Liver (tissue), 9 donors: ENCODE data around the gene TEX55. TPM values are rescaled to one million over a fixed set of nuclear protein-coding genes. Genes with fewer than 3 reads are reported as not detected.

Source experiments
- DNase-seq: peaks from one replicate; pipeline ENCODE4 v3.0.0-alpha.2; 2017; ENCODE audit warnings: low spot score
- H3K27ac ChIP-seq, 2 donors: one replicate each; pipeline ENCODE4 v1.7.0; 2013; ENCODE audit warnings: inconsistent platforms in 2 of 2, low read length in 2 of 2, control low read depth in 1 of 2, low read depth in 1 of 2, mild to moderate bottlenecking in 1 of 2
- H3K27me3 ChIP-seq, 4 donors: one replicate each; pipeline versions ENCODE4 v1.6.1 to v1.7.0; 2013; ENCODE audit warnings: low read length in 3 of 4, inconsistent platforms in 1 of 4, mild to moderate bottlenecking in 1 of 4, moderate library complexity in 1 of 4; ENCODE audit not compliant: control insufficient read depth in 4 of 4, insufficient read depth in 4 of 4
- H3K36me3 ChIP-seq, 4 donors: one replicate each; pipeline versions ENCODE4 v1.6.1 to v1.7.0; 2013; ENCODE audit warnings: low read length in 3 of 4, mild to moderate bottlenecking in 3 of 4, low read depth in 1 of 4, moderate library complexity in 1 of 4; ENCODE audit not compliant: control insufficient read depth in 4 of 4, insufficient read depth in 3 of 4
- H3K4me1 ChIP-seq, 4 donors: one replicate each; pipeline versions ENCODE4 v1.6.1 to v1.7.0; 2013; ENCODE audit warnings: low read length in 3 of 4, mild to moderate bottlenecking in 3 of 4, moderate library complexity in 1 of 4; ENCODE audit not compliant: control insufficient read depth in 4 of 4, insufficient read depth in 4 of 4
- H3K4me3 ChIP-seq, 3 donors: one replicate each; pipeline versions ENCODE4 v1.6.1 to v1.7.0; 2013; ENCODE audit warnings: low read length in 3 of 3, control low read depth in 1 of 3, low read depth in 1 of 3, mild to moderate bottlenecking in 1 of 3
- H3K9ac ChIP-seq, 2 donors: one replicate each; pipeline ENCODE4 v1.7.0; 2013; ENCODE audit warnings: low read length in 2 of 2, mild to moderate bottlenecking in 2 of 2, moderate library complexity in 2 of 2, control low read depth in 1 of 2, low read depth in 1 of 2
- H3K9me3 ChIP-seq, 4 donors: one replicate each; pipeline versions ENCODE4 v1.6.1 to v1.7.0; 2013; ENCODE audit warnings: low read length in 3 of 4; ENCODE audit not compliant: control insufficient read depth in 4 of 4
- ATF3 ChIP-seq: IDR thresholded peaks from 2 replicates; pipeline ENCODE4 v1.6.1; 2016; ENCODE audit warnings: antibody characterized with exemption
- CTCF ChIP-seq: fragments of 150-350 bp; IDR thresholded peaks from 2 replicates; pipeline ENCODE4 v1.5.1; 2017; ENCODE audit warnings: improper control_type of control experiment, low read depth, low read length; ENCODE audit not compliant: missing input control
- EGR1 ChIP-seq, 2 donors: IDR thresholded peaks; 2 replicates each; pipeline ENCODE4 v1.6.1; 2016 to 2018; ENCODE audit warnings: antibody characterized with exemption in 2 of 2, low read depth in 2 of 2
- FOXA1 ChIP-seq: IDR thresholded peaks from 2 replicates; pipeline ENCODE4 v1.6.1; 2016; ENCODE audit warnings: antibody characterized with exemption
- FOXA2 ChIP-seq: IDR thresholded peaks from 2 replicates; pipeline ENCODE4 v1.6.1; 2016; ENCODE audit warnings: antibody characterized with exemption
- GABPA ChIP-seq, 2 donors: IDR thresholded peaks in 1 of 2; conservative IDR thresholded peaks in 1 of 2; 2 replicates each; pipeline ENCODE4 v1.6.1; 2016; ENCODE audit warnings: antibody characterized with exemption in 2 of 2, mild to moderate bottlenecking in 1 of 2, moderate library complexity in 1 of 2
- HNF4A ChIP-seq, 2 donors: conservative IDR thresholded peaks; 2 replicates each; pipeline ENCODE4 v1.6.1; 2016; ENCODE audit warnings: antibody characterized with exemption in 2 of 2, mild to moderate bottlenecking in 2 of 2
- HNF4G ChIP-seq: IDR thresholded peaks from 2 replicates; pipeline ENCODE4 v1.6.1; 2016; ENCODE audit warnings: antibody characterized with exemption
- JUND ChIP-seq, 2 donors: IDR thresholded peaks; 2 replicates each; pipeline ENCODE4 v1.6.1; 2016; ENCODE audit warnings: antibody characterized with exemption in 2 of 2
- MAX ChIP-seq: IDR thresholded peaks from 2 replicates; pipeline ENCODE4 v1.6.1; 2016; ENCODE audit warnings: antibody characterized with exemption
- NR2F2 ChIP-seq: IDR thresholded peaks from 2 replicates; pipeline ENCODE4 v1.6.1; 2016; ENCODE audit warnings: antibody characterized with exemption
- RAD21 ChIP-seq, 2 donors: IDR thresholded peaks; 2 replicates each; pipeline ENCODE4 v1.6.1; 2016; ENCODE audit warnings: antibody characterized with exemption in 2 of 2, mild to moderate bottlenecking in 2 of 2
- REST ChIP-seq: IDR thresholded peaks from 2 replicates; pipeline ENCODE4 v1.6.1; 2016; ENCODE audit warnings: antibody characterized with exemption, mild to moderate bottlenecking
- RXRA ChIP-seq, 2 donors: IDR thresholded peaks; 2 replicates each; pipeline ENCODE4 v1.6.1; 2017 to 2018; ENCODE audit warnings: antibody characterized with exemption in 2 of 2, mild to moderate bottlenecking in 1 of 2
- SP1 ChIP-seq: IDR thresholded peaks from 2 replicates; pipeline ENCODE4 v1.6.1; 2018; ENCODE audit warnings: antibody characterized with exemption, mild to moderate bottlenecking
- TAF1 ChIP-seq: conservative IDR thresholded peaks from 2 replicates; pipeline ENCODE4 v1.6.1; 2016; ENCODE audit warnings: antibody characterized with exemption, mild to moderate bottlenecking
- YY1 ChIP-seq: IDR thresholded peaks from 2 replicates; pipeline ENCODE4 v1.6.1; 2016; ENCODE audit warnings: antibody characterized with exemption, mild to moderate bottlenecking
- ZBTB33 ChIP-seq: IDR thresholded peaks from 2 replicates; pipeline ENCODE4 v1.6.1; 2016; ENCODE audit warnings: antibody characterized with exemption
- WGBS: extraction: QIAGEN DNeasy Blood & Tissue Kit; methylation state at CpG from one replicate; pipeline ENCODE4 v1.1.7; 2013; 5-methylcytosine and 5-hydroxymethylcytosine counted together
- polyA plus RNA-seq, 2 donors: library from polyadenylated mRNA; stranded (reverse) in 1 of 2; unstranded in 1 of 2; fragments of 200-250 nt in 1 of 2; fragments of >200 nt in 1 of 2; fragmentation: Nextera tagmentation in 1 of 2; extraction: Ambion mirVana in 1 of 2; gene quantifications; one replicate each; pipeline versions ENCODE4 v1.2.1 to v1.2.3, GENCODE V29; 2013 to 2015
- total RNA-seq, 2 donors: library from RNA; depleted of rRNA; stranded (reverse); fragments of >200 nt; gene quantifications; one replicate each; pipeline ENCODE4 v1.2.3, GENCODE V29; 2014
- donor health status: healthy.
- donor health status: healthy.
- donor health status: healthy.
- donor health status: healthy.
- donor health status: healthy.

TEX55 gene
- total and polyA plus RNA-seq, 4 donors = not detected

GRCh38 chr3:119157971-119158370 is 12.0 kb downstream of the TEX55 start:
- TF ChIP-seq JUND (IDR thresholded peaks at IDR 0.05) (no peak), EGR1 (IDR thresholded peaks at IDR 0.05; ENCODE audit: low read depth in 2 of 2) (no peak), RAD21 (IDR thresholded peaks at IDR 0.05) (no peak), CTCF (no peak), SP1 (no peak), FOXA2 (no peak), HNF4A (conservative IDR thresholded peaks at IDR 0.05) (no peak), ATF3 (no peak), REST (no peak)
- WGBS = 66% methylated on average over 2 of the region's 2 CpGs
- Histone ChIP-seq H3K27ac (no peak overlapping the region), H3K9ac (no peak overlapping the region), H3K36me3 (no peaks in the 10 kb centered on the region), H3K9me3 (peaks cover 0 to 6% (median 2%) of the 10 kb centered on the region in 4 donors), H3K4me3 (no peak overlapping the region), H3K4me1 (no peaks in the 10 kb centered on the region), H3K27me3 (no peaks in the 10 kb centered on the region)
- DNase-seq = no peak

- no peaks in the 10 kb centered on the region for H3K36me3 ChIP-seq
- peaks cover 0 to 4% (median 0%) of the 10 kb centered on the region in 4 donors for H3K27me3 ChIP-seq
- H3K4me3 ChIP-seq = no peak overlapping the region
- no peak overlapping the region for H3K27ac ChIP-seq
- H3K4me1 ChIP-seq = no peaks in the 10 kb centered on the region
- peaks cover 0 to 6% (median 3%) of the 10 kb centered on the region in 4 donors for H3K9me3 ChIP-seq
- H3K9ac ChIP-seq = no peak overlapping the region
- DNase-seq = no peak
- TF ChIP-seq GABPA (IDR thresholded peaks at IDR 0.05 in 1 of 2, conservative IDR thresholded peaks at IDR 0.05 in 1 of 2) (no peak), REST (no peak), FOXA2 (no peak), MAX (no peak), SP1 (no peak), EGR1 (IDR thresholded peaks at IDR 0.05; ENCODE audit: low read depth in 2 of 2) (no peak), CTCF (no peak), YY1 (no peak), NR2F2 (no peak), TAF1 (no peak), FOXA1 (no peak), JUND (IDR thresholded peaks at IDR 0.05) (no peak), RAD21 (IDR thresholded peaks at IDR 0.05) (no peak), HNF4A (conservative IDR thresholded peaks at IDR 0.05) (no peak), RXRA (IDR thresholded peaks at IDR 0.05) (no peak), ZBTB33 (no peak), ATF3 (no peak), HNF4G (no peak)
- 82% methylated on average over 1 of the region's 1 CpG for WGBS
Observed at GRCh38 chr3:119160361-119160760, 14.4 kb downstream of the TEX55 start.
